Measurements from ENCODE around the gene LNPK.
"Not testable (repeated sequence)": the region's sequence is repeated elsewhere in the genome, so short reads cannot be mapped to it uniquely, and the experiment has no call there.

Gene LNPK

DNA sequence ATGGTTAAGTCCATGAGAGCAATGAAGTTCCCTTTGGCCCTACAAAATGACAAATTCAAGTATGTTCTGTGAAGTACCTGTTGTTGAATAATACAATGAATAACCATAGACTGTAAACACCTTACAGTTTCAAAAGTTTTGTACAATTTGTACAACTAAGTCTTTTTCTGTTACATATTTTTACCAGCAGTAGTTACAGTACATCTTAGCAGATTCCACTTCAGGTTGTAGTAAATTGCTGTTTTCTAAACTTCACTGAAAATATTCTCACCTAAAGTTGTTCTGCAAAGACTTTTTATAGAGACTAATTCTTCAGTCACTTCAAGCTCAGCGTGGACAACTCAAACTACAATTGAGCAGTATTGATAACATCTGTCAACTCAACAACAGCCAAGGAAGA is 28.7 kb downstream of the LNPK start:
- no peak for DNase-seq (ENCODE audit: low read depth in 1 of 2, low spot score in 1 of 2)

DNA sequence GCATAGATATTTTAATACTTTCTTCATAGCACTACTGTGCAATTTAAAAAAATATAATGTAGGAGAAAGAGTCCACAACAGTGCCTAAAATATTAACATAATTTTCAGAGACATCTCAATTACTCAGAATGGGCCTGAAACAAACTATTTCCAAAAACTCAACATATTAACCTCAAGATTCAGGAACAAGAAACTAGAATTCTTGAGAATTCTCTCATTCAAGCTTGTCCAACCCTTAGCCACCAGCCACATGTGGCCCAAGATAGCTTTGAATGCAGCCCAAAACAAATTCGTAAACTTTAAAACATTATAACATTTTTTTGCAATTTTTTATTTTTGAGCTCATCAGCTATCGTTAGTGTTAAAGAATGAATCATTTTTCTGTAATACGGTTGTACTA is 35.2 kb downstream of the LNPK start:
- DNase-seq (ENCODE audit: low read depth in 1 of 2, low spot score in 1 of 2), result no peak

DNA sequence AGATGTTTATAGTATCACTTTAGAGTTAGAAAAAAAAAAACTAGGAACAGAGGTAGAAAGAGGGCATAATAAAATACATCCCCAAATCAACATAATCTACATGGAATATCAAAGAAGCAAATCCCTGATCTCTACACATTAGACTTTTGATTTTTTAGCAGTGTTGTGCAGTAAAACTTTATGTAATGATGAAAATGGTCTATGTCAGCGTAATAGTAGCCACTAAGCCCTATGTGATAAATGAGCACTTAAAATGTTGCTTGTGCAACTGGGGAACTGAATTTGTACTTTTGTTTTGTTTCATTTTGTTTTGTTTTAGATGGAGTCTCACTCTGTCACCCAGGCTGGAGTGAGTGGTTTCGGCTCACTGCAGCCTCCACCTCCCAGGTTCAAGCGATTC is 36.3 kb downstream of the LNPK start:
- no peak for DNase-seq (ENCODE audit: low read depth in 1 of 2, low spot score in 1 of 2)

DNA sequence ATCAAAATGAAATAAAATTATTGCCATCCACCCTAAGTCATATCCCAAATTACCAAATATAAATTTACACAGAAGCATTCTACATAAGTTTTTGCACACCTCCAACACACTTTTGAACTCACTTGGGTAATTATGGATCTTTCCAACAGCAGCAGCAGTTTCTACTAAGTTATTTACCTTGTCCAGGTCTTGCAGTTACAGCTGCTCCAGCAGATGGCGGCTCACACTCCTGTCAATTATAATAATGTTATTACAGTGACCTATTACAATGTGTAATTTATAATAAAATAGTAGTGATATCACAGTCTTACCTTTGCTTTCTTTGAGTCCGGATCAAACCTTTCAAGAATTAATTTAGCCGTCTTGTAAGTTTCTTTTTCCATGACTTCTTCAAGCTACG is 37.9 kb downstream of the LNPK start:
- DNase-seq (ENCODE audit: low read depth in 1 of 2, low spot score in 1 of 2), result no peak

DNA sequence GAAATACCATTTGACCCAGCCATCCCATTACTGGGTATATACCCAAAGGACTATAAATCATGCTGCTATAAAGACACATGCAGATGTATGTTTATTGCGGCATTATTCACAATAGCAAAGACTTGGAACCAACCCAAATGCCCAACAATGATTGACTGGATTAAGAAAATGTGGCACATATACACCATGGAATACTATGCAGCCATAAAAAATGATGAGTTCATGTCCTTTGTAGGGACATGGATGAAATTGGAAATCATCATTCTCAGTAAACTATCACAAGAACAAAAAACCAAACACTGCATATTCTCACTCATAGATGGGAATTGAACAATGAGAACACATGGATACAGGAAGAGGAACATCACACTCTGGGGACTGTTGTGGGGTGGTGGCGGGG is 38.9 kb downstream of the LNPK start:
- DNase-seq (ENCODE audit: low read depth in 1 of 2, low spot score in 1 of 2), result not testable (repeated sequence)

DNA sequence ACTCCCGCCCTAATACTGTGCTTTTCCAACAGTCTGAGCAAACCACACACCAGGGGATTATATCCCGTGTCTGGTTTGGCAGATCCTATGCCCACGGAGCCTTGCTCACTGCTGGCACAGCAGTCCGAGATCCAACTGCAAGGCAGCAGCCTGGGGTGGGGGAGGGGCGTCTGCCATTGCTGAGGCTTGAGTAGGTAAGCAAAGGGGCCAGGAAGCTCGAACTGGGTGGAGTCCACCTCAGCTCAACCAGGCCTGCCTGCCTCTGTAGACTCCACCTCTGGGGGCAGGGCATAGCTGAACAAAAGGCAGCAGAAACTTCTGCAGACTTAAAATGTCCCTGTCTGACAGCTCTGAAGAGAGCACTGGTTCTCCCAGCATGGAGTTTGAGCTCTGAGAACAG is 44.2 kb downstream of the LNPK start:
- DNase-seq (ENCODE audit: low read depth in 1 of 2, low spot score in 1 of 2), result no peak

DNA sequence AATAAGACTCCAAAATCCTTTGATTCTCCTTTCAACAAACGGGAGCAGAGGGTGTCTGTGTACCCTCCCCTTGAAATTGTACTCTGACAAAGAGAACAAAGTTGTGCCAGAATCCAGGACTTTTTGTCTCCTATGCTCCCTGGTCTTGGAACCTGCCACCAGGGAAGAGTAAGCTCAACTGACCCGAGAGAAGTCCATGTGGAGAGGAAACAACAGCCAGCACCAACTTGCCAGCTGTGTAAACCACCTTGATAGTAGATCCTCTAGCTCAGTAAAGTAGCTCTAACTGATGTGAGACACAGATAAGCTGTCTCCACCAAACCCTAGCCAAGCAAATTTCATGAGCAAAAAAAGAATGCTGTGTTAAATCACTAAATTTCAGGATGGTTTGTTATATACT is 46.9 kb downstream of the LNPK start:
- DNase-seq (ENCODE audit: low read depth in 1 of 2, low spot score in 1 of 2), result no peak

DNA sequence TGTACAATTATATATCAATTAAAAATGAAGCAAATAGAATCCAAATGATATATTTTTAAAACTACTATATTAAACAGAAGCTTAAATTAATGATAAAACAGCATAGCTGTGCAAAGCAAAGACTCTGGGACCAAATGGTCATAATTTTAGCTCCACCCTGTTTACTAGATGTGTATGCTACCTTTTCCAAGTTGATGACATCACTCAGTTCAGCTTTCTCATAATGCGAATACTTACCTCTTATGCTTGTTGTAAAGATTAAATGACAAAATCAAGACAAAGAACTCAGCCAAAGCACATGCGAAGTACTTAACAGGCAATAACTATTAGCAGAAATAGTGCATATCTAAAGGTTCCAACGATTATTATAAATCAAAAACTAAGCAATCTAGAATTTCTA is 51.6 kb downstream of the LNPK start:
- no peak for DNase-seq (ENCODE audit: low read depth in 1 of 2, low spot score in 1 of 2)

DNA sequence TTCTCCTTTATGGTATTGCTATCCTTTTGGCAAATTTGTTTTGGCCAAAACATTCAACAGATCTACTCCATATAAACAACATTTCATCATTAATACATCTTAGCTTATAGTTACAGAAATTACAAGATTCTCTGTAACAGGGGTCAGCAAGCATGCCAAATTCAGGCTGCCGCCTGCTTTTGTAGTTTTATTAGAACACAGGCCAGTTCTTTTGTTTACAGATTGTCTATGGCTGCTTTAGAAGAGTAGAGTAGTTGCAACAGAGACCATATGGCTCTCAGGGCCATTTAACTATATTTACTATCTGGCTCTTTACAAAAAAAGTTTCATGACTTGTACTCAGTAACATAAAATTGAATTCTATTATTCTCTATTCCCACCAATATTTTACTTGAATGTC is 53.9 kb downstream of the LNPK start:
- no peak for DNase-seq (ENCODE audit: low read depth in 1 of 2, low spot score in 1 of 2)

DNA sequence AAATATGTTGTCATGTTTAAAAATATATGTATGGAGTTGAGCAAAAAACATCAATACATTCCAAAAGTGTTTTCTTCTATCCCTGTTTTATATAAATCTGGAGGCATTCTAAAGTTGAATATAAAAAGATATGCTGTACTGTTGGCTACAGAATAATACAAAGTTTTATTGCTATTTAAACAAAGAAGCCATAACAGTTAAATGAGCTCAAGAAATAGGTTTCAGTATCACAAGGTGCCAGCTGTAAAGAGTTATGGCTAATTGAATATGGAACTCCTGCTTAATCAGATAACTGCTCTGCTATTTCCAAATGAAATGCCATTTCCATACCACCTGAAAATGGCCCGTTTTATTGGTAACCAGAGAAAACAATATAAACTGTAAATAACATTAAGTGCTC is 55.0 kb downstream of the LNPK start:
- no peak for DNase-seq (ENCODE audit: low read depth in 1 of 2, low spot score in 1 of 2)

DNA sequence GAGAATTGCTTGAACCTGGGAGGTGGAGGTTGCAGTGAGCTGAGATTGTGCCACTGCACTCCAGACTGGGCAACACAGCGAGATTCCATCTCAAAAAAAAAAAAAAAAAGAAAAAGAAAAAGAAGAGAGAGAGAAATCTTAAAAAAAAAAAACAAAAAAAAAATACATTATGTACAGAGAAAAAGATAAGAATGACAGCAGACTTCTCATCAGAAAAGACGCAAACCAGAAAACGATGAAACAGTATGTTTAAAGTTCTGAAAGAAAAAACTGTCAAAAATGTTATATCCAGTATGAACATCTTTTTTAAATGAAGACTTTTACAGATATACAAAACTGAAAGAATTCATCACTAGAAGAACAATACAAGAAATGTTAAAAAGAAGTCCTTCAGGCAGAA is 60.4 kb downstream of the LNPK start:
- no peak for DNase-seq (ENCODE audit: low read depth in 1 of 2, low spot score in 1 of 2)

DNA sequence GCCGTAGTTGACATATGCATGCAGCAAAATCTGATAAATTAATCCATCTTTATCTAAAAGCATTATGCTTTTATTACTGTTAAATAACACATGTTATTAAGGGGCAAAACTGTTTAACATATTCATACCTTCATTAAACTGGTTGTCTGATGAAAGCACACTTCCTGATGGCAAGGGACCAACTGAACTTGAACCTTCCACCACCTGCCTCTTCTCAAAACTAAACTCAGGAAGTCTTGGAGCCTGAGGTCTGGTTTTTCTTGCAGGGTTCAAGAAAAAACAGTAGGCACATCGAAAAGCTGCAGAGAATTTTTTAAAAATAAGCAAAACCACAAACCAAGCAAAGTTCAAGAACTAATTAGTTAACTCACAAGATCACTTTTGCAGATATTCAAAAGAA is 64.9 kb downstream of the LNPK start:
- no peak for DNase-seq (ENCODE audit: low read depth in 1 of 2, low spot score in 1 of 2)

DNA sequence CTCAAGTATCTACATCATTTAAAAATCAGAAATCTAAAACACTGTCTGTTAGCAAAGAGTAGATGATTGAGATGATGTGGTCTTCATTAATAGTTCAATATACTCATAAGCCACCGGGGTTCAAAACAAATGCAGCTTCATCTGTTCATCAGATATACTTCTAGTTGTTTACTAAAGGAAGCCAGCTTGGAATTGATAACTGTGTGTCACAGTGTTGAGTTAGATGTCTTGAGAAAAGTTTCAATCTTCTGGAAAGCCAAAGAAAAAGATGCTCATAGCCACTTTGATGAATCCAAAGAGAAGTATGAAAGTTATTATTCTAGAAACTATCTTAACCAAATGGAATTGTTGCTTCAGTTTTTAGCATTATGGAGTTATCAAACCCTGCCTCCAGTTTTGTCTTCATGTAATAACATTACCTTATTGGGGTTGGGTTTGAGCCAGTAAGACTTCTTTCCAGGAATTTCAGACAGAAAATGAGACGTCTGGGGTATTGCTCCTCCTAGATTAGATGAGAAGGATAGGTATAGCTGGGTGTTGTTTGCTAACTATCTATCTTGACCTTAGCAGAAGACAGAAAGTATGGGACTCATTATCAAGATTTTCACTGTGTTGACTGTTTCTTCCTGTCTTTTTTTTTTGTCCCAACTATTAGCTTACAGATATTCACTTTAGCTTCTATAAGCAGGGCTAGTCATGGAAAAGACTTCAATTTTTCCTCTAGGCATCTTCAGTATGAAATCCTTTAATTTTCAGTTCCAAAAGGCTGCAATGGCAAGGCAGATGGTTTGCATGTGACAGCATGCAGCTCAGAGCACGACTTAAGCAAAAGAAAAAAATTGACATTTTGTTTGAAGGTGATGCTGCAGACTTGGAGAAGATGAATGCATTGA is 66.5 kb downstream of the LNPK start:
- DNase-seq (ENCODE audit: low read depth in 1 of 2, low spot score in 1 of 2), result no peak

DNA sequence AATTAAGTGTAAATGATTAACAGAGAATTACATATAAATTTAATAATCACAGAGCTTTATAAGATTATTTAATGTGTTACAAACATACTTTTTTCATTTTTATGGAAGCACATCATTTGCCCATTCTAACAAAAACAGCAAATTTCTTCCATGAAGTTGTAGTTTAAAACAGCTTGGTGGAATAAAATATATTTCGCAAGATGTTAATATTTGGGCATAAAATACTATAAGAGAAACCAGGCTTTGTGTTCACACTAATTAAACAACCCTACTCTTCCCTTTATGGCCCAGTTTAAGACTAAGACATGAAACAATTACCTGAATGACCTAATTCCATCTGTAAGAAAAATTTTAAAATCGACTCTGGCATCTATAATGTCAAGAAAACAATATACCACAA is 69.4 kb downstream of the LNPK start:
- no peak for DNase-seq (ENCODE audit: low read depth in 1 of 2, low spot score in 1 of 2)

DNA sequence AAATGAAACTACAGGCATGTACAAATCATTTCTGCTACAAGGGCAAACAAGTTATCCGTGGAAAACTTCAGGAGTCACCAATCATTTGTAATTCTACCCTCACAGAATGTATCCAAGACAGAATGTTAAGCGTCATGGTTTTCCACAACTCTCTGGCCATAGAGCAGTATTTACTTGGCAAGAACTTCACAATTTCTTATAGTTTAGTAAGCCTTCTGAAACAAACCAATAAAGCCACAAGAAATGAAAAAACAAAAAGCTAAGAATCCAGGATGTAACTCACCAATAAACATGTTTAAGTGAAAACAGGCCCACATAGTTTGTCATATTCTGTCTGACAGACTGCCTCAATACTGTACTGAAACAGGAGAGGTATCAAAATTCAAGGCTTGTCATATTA is 70.3 kb downstream of the LNPK start:
- DNase-seq (ENCODE audit: low read depth in 1 of 2, low spot score in 1 of 2), result no peak

DNA sequence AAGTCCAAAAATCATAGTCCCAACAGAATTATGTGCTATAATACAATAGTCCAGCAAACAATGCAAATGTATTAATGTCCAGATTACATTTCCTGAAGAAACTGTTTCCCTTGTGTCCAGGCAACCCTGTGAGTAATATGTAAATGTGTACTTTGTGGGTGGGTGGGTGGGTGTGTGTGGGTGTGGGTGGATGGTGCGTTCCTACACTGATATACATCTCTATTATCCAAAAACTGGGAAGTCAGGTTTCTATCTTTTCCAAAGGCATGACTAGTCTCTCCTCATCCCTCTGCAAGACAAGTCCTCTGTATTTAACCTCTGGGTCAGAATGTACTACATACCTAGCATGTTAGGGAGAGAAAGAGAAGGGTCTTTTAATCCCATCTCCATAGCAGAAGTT is 71.6 kb downstream of the LNPK start:
- no peak for DNase-seq (ENCODE audit: low read depth in 1 of 2, low spot score in 1 of 2)

DNA sequence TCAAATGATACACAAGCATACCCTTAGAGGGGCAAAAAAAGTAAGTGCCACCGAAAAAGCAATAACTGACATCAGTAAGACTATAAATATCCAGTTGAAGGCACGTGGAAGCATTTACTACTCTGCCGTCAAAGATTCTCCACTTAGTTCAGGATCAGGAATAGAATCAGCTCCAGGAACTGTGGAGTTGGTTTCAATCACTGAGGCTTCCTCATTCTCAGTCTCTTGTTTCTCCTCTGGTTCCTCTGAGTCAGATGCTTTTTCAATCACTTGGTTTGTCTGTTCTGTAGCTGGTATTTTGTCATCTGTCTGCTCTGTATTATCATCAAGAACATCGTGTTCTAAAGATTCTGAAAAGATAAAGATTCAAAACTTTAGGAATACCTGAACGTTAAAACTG is 72.2 kb downstream of the LNPK start:
- DNase-seq (ENCODE audit: low read depth in 1 of 2, low spot score in 1 of 2), result no peak

DNA sequence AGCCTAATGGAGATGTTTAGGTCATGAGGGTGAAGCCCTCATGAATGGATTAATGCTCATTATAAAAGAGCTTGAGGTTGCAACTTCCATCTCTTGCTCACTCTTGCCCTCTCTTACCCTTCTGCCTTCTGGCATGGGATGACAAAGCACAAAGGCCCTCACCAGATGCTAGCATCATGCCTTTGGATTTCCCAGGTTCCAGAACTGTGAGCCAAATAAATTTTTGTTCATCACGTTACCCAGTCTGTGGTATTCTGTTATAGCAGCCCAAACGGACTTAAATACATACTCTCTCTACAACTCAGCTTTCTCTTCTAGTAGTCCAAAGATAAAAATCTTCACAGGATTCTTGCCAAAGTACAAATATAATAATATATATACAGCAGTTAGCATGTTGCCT is 75.8 kb downstream of the LNPK start:
- DNase-seq (ENCODE audit: low read depth in 1 of 2, low spot score in 1 of 2), result no peak

DNA sequence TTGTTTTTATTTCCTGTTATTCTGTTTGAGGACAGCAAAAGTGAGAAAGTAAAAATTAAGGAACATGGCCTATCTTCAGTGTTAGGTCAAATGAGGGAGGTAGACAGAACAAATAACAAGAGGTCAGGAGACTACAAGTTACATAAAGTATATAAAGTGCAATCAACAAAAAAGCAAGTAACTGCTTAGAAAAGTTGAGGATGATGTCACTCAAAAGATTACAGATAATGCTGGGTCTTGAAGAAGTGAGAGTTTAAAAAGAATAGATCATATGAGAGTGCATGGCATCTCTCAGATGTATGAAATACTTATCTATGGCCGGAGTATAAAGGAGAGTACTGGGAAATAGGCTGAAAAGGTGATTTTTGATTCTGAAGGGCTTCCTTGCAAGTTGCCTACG is 79.9 kb downstream of the LNPK start:
- DNase-seq (ENCODE audit: low read depth in 1 of 2, low spot score in 1 of 2), result no peak

DNA sequence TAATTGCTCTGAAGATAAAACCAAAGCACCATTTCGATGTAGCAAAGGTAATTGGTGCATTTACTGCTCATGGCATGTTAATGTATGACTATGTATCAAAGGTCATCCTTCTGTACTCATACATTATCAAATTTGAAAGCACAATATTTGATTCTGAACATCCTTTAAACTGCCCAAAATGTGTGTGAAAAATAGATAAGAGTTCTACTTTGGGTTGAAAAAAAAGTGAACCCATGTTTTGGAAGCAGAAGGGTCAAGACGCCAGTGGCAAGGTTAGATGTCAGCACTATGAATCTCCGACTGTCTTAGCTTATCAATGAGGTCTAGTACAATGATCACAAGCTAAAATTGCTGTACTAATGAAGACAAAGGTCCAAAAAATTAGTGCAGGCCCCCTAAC is 83.1 kb downstream of the LNPK start:
- no peak for DNase-seq (ENCODE audit: low read depth in 1 of 2, low spot score in 1 of 2)

DNA sequence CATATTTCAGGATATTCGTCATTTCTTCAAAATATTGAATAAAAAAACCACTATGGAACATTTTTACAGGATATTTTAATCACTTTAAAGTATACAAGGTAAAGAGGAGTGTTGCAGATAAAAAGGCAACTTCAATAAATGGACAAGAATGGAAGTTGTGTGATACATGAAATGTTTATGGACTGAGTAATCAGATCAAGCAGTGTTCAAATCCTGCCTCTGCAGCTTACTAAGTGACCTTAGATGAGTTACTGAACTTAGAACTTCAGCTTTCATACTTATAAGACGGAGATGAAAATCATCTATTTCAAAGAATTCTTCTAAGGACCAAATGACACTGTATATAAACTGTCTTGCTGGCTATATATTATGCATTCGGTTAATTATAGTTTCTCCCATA is 87.2 kb downstream of the LNPK start:
- no peak for DNase-seq (ENCODE audit: low read depth in 1 of 2, low spot score in 1 of 2)

DNA sequence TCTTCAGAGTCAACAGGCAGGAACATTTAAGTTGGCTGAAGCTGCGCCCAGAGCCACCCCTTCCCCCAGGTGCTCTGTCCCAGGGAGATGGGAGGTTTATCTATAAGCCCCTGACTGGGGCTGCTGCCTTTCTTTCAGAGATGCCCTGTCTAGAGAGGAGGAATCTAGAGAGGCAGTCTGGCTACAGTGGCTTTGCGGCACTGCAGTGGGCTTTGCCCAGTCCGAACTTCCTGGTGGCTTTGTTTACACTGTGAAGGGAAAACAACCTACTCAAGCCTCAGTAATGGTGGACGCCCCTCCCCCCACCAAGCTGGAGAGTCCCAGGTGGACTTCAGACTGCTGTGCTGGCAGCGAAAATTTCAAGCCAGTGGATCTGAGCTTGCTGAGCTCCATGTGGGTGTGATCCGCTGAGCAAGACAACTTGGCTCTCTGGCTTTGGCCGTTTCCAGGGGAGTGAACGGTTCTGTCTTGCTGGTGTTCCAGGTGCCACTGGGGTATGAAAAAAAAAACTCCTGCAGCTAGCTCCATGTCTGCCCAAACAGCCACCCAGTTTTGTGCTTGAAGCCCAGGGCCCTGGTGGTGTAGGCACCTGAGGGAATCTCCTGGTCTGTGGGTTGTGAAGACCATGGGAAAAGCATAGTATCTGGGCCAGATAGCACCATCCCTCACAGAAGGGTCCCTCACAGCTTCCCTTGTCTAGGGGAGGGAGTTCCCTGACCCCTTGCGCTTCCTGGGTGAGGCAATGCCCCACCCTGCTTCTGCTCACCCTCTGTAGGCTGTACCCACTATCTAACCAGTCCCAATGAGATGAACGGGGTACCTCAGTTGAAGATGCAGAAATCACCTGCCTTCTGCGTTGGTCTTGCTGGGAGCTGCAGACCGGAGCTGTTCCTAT is 88.0 kb downstream of the LNPK start:
- DNase-seq (ENCODE audit: low read depth in 1 of 2, low spot score in 1 of 2), result not testable (repeated sequence)
